Uterus (tissue), 4 donors: Measurements from ENCODE around the gene SNTB2. TPM values are rescaled to one million over a fixed set of nuclear protein-coding genes. Genes with fewer than 3 reads are reported as not detected.
"Not testable (repeated sequence)": the region's sequence is repeated elsewhere in the genome, so short reads cannot be mapped to it uniquely, and the experiment has no call there.

Source experiments
- DNase-seq, 2 donors: peaks; one replicate each; pipeline ENCODE4 v3.0.0-alpha.2; 2019 to 2020
- H3K27ac ChIP-seq, 2 donors: fragments of 200-600 bp; sonication (generic); 1 replicate in 1 of 2; 2 replicates in 1 of 2; pipeline ENCODE4 v1.5.1; 2016 to 2018
- H3K27me3 ChIP-seq, 2 donors: fragments of 200-600 bp; sonication (generic); one replicate each; pipeline ENCODE4 v1.5.1; 2018 to 2019; ENCODE audit warnings: control low read depth in 1 of 2
- H3K36me3 ChIP-seq, 2 donors: fragments of 200-600 bp; sonication (generic); one replicate each; pipeline ENCODE4 v1.5.1; 2019; ENCODE audit warnings: control low read depth in 1 of 2
- H3K4me1 ChIP-seq, 2 donors: fragments of 200-600 bp; sonication (generic); one replicate each; pipeline ENCODE4 v1.5.1; 2018 to 2019; ENCODE audit warnings: control low read depth in 1 of 2
- H3K4me3 ChIP-seq, 2 donors: fragments of 200-600 bp; sonication (generic); 1 replicate in 1 of 2; 2 replicates in 1 of 2; pipeline ENCODE4 v1.5.1; 2018 to 2019; ENCODE audit warnings: mild to moderate bottlenecking in 1 of 2
- H3K9me3 ChIP-seq, 2 donors: fragments of 200-600 bp; sonication (generic); one replicate each; pipeline ENCODE4 v1.5.1; 2019; ENCODE audit warnings: control low read depth in 1 of 2
- POLR2A ChIP-seq, 2 donors: fragments of 450-650 bp; IDR thresholded peaks; one replicate each; pipeline ENCODE4 v1.6.1; 2016; ENCODE audit warnings: antibody characterized with exemption in 2 of 2, mild to moderate bottlenecking in 1 of 2, moderate library complexity in 1 of 2
- intact Hi-C: fragments of 100-400 bp; cut with DNase I; formaldehyde crosslinking; loops from one replicate; pipeline ENCODE4 v1.15.1; 2023; ENCODE audit warnings: low total_unique reads
- total RNA-seq, 4 donors: library from RNA; depleted of rRNA in 3 of 4; stranded (reverse); fragments of >200 nt in 3 of 4; gene quantifications; one replicate each; pipeline versions ENCODE4 v1.1.0 to v1.2.4, GENCODE V29; 2014 to 2023
- TF ChIP-seq, protein P1 (sequence below), 4 experiments: fragments of 200-600 bp in 2 of 4; fragments of 450-650 bp in 2 of 4; sonication (generic) in 2 of 4; IDR thresholded peaks; one replicate each; pipeline ENCODE4 v1.5.1; 2016 to 2019; ENCODE audit warnings: antibody characterized with exemption in 4 of 4, mild to moderate bottlenecking in 2 of 4, moderate library complexity in 1 of 4
- donor health status: DM: yes; HTN: yes; CAD: no.

The SNTB2 gene
- total RNA-seq, 4 donors from 2014 or later, result 28.2 to 88.0 (median 59.5) TPM

DNA sequence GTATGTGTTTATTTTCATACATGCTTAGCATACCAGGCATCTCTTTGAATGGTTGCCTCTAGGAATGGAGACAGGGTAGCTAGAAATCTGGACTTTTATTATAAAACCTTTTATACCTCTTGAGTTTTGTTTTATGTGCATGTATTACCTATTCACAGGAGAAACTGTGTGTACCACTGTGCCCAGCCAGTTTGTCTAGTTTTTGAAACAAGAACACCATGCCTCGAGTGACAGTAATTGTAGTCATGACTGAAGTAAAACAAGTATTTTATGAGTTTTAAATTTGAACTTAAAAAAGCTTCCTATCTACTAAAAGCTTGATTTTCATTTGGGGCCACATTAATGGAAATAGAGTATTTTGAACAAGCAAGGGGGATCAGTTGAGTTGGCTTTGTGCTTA lies 57.4 kb downstream of the SNTB2 start:
- Histone ChIP-seq H3K36me3 (no peaks in the 10 kb centered on the region), H3K27ac (no peak overlapping the region), H3K9me3 (no peaks in the 10 kb centered on the region), H3K4me1 (no peaks in the 10 kb centered on the region), H3K4me3 (no peak overlapping the region), H3K27me3 (no peaks in the 10 kb centered on the region)
- TF ChIP-seq POLR2A (IDR thresholded peaks at IDR 0.05), result no peak
- TF ChIP-seq, protein P1, sequence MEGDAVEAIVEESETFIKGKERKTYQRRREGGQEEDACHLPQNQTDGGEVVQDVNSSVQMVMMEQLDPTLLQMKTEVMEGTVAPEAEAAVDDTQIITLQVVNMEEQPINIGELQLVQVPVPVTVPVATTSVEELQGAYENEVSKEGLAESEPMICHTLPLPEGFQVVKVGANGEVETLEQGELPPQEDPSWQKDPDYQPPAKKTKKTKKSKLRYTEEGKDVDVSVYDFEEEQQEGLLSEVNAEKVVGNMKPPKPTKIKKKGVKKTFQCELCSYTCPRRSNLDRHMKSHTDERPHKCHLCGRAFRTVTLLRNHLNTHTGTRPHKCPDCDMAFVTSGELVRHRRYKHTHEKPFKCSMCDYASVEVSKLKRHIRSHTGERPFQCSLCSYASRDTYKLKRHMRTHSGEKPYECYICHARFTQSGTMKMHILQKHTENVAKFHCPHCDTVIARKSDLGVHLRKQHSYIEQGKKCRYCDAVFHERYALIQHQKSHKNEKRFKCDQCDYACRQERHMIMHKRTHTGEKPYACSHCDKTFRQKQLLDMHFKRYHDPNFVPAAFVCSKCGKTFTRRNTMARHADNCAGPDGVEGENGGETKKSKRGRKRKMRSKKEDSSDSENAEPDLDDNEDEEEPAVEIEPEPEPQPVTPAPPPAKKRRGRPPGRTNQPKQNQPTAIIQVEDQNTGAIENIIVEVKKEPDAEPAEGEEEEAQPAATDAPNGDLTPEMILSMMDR (IDR thresholded peaks at IDR 0.05), result no peak
- no peak for DNase-seq
- intact Hi-C loops, result no loop called here

GRCh38 chr16:69250081-69250480 lies 63.1 kb downstream of the SNTB2 start:
- intact Hi-C loops, result no loop called here
- Histone ChIP-seq H3K9me3 (no peaks in the 10 kb centered on the region), H3K27me3 (no peaks in the 10 kb centered on the region), H3K4me1 (peaks cover 0 to 10% of the 10 kb centered on the region in 2 donors), H3K4me3 (no peak overlapping the region), H3K27ac (no peak overlapping the region), H3K36me3 (no peaks in the 10 kb centered on the region)
- TF ChIP-seq, protein P1 (IDR thresholded peaks at IDR 0.05), result no peak
- TF ChIP-seq POLR2A (IDR thresholded peaks at IDR 0.05), result no peak
- DNase-seq, result no peak

- Histone ChIP-seq H3K9me3 (no peaks in the 10 kb centered on the region), H3K4me1 (peaks cover 0 to 10% of the 10 kb centered on the region in 2 donors), H3K4me3 (no peak overlapping the region), H3K27me3 (no peaks in the 10 kb centered on the region), H3K27ac (peak overlapping the region; percentile 78 to 88), H3K36me3 (no peaks in the 10 kb centered on the region)
- TF ChIP-seq, protein P1 (IDR thresholded peaks at IDR 0.05), result no peak
- no peak for TF ChIP-seq POLR2A (IDR thresholded peaks at IDR 0.05)
- DNase-seq, result peak; percentile 46 to 54
- intact Hi-C loops, result no loop called here
Observed at GRCh38 chr16:69253870-69254341, 66.9 kb downstream of the SNTB2 start.

- H3K27ac ChIP-seq, intact Hi-C loops, H3K9me3 ChIP-seq, H3K36me3 ChIP-seq, H3K4me1 ChIP-seq, DNase-seq, H3K27me3 ChIP-seq, H3K4me3 ChIP-seq: not testable (repeated sequence)
Observed at GRCh38 chr16:69259428-69259764, 72.4 kb downstream of the SNTB2 start.

DNA sequence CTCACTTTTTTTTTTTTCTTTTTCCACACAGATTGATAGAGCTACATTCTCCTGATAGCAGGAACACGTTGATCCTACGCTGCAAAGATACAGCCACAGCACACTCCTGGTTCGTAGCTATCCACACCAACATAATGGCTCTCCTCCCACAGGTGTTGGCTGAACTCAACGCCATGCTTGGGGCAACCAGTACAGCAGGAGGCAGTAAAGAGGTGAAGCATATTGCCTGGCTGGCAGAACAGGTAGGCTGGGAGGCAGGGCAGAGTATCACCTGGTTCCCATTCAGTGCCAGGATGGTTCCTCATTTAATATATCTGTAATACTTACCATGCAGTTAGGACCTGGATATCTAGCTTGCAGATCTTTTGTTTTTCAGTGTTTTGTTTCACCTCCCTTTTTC lies 73.1 kb downstream of the SNTB2 start:
- H3K36me3 ChIP-seq, result no peaks in the 10 kb centered on the region
- no peaks in the 10 kb centered on the region for H3K9me3 ChIP-seq
- intact Hi-C loops, result no loop called here
- no peaks in the 10 kb centered on the region for H3K4me1 ChIP-seq
- DNase-seq, result no peak
- H3K27ac ChIP-seq, result no peak overlapping the region
- H3K4me3 ChIP-seq, result no peak overlapping the region
- TF ChIP-seq, protein P1 (IDR thresholded peaks at IDR 0.05), result no peak
- no peak for TF ChIP-seq POLR2A (IDR thresholded peaks at IDR 0.05)
- no peaks in the 10 kb centered on the region for H3K27me3 ChIP-seq

DNA sequence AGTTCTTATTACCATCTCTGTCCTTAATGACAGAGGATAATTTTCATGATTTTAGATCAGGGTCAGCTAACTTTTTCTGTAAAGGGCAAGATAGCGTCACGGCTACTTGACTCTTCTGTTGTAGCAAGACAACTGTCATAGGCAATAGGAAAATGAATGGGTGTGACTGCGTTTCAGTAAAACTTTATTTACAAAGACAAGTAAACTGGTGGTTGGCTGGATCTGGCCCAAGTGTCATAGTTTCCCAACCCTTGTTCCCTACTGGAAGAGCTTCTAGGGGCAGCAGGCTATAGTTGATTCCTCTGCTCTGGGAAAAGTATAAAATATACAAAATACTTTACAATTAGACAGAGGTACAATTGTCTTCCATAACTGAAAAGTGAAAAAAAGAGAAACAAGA lies 73.5 kb downstream of the SNTB2 start:
- DNase-seq, result no peak
- Histone ChIP-seq H3K4me1 (no peaks in the 10 kb centered on the region), H3K9me3 (no peaks in the 10 kb centered on the region), H3K27ac (no peak overlapping the region), H3K27me3 (no peaks in the 10 kb centered on the region), H3K36me3 (no peaks in the 10 kb centered on the region), H3K4me3 (no peak overlapping the region)
- intact Hi-C loops, result no loop called here
- no peak for TF ChIP-seq POLR2A (IDR thresholded peaks at IDR 0.05)
- TF ChIP-seq, protein P1 (IDR thresholded peaks at IDR 0.05), result no peak
